Adrenal gland (tissue), 5 donors: ENCODE measurements around the gene DOHH.

Experiments used
- CTCF ChIP-seq, 6 experiments: fragments of 450-650 bp in 4 of 6; fragments of 200-600 bp in 2 of 6; sonication (generic) in 1 of 6; IDR thresholded peaks; 1 replicate in 5 of 6; 2 replicates in 1 of 6; pipeline versions ENCODE4 v1.5.1 to v1.8.0; 2016 to 2021; ENCODE audit warnings: antibody characterized with exemption in 6 of 6, mild to moderate bottlenecking in 2 of 6, moderate library complexity in 1 of 6
- POLR2A ChIP-seq, 2 donors: fragments of 450-650 bp; IDR thresholded peaks; one replicate each; pipeline ENCODE4 v1.6.1; 2017; ENCODE audit warnings: antibody characterized with exemption in 2 of 2, mild to moderate bottlenecking in 2 of 2, moderate library complexity in 1 of 2
- donor health status: DM: no; HTN: no; CAD: no.

GRCh38 chr19:3523361-3524077, 23.0 kb upstream of the DOHH start:
- no peak for TF ChIP-seq CTCF (IDR thresholded peaks at IDR 0.05)
- no peak for TF ChIP-seq POLR2A (IDR thresholded peaks at IDR 0.05)
